GM19025 (cell line): ENCODE results near the gene NPAS3.

Source experiments
- ATAC-seq: cut with Tn5 transposase; IDR thresholded peaks from one replicate; pipeline ENCODE4 v1.9.1; 2021; ENCODE audit warnings: mild to moderate bottlenecking, low read depth, moderate library complexity; ENCODE audit not compliant: unreplicated experiment

The NPAS3 gene

DNA sequence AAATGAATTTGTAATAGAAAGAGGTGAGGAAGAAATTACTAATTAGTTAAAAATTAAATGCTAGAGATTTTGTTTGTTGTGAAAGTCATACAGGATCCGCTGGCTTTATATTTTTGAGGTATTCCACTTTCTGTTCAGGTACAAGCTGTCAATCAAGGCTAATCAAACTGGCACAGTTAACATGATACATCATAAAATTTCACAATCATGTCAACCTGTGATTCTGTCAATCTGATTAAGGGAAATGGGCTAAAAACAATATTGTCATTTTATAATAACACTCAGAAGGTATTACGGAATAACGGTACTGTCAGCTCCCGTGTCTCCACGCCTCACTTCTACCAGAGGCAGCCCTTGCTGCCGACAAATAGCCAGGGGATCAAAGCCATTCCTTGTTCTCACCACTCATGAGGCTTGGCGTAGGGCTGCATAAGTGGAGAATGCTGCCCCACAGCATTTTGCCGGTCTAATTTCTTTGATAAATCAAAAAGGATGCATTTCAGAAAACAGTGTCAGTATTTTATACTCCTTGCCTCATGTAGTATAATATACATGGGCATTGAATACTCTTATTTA, 352.9 kb downstream of the NPAS3 start:
- no peak for ATAC-seq

DNA sequence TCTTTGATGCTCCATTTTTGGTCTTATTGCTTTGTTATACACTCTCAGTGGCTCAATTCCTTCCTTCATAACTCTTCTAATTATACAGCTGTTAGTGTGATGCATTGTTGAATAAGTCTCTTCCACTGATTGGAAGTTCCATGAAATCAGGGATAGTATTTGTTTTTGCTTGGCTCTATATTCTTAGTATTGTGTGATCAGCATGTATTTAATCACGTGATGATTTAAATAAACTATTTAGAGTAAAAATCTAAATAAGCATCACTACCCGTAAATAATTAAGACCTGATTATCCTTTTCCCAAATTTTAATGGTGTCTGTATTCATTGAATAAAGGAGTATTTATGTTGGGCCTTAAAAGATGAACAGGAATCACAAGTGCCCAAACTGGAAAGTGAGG, 355.7 kb downstream of the NPAS3 start:
- ATAC-seq: no peak

DNA sequence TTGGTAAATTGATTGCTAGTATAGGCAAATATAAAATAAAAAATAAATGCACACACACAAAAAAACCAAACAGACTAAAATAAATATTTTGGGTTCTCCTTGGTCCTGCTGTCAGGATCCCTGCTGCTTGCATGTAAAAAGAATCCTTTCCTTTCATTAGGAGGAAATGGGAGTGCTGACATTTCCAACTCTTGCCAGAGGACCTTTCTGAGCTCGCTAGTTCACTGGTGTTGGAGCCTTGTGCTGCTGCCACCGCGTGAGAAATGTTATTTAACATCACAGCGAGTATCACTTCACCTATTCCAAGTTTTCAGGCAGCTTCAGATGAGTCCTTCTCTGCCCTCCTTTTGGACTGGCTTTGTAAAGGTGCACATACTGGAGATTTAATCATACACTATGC, 358.9 kb downstream of the NPAS3 start:
- ATAC-seq: no peak

DNA sequence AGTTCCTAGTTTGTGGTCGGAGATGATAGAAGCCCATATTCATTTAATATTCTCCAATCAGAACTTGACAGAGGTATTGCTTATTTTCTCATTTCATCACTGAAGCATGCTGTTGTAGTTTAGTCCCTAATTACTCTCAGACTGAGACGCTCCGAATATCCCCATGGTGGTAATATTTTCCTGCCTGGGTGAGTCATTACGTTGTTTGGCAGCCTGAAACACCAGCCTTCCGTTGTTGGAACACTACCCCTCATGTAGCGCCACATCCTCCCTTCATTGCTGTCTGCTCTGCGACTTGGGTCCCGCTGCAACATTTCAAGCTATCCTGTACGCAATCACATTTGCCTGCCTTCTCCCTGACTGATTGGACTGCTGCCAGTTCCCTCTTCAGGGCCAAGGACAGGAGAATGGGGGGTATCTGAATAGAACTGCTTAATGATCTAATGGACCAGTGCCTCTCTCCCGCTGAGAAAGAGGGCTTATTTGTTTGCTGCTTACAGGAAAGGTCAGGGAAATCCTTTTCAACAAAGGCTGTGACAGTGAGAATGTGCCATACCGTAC, 369.1 kb downstream of the NPAS3 start:
- ATAC-seq: no peak

DNA sequence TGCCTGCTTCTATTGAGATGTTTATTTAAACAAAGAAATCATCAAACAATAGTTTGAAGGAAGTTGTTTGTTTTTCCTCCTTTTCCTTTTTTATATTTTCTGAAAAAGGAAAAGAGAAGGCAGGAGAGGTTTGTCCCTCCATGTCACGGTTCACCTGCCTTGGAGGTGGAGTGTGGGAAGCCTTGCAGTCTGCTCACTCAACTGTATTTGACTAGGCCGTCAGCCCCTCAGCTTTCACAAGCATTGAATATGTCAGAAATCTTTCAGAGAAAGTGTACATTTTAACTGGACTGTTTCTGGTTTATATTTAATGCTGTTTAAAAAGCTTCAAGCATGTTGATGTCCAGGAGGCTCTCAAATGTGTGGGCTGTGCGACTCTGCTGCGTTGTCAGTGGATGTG, 370.4 kb downstream of the NPAS3 start:
- no peak for ATAC-seq

DNA sequence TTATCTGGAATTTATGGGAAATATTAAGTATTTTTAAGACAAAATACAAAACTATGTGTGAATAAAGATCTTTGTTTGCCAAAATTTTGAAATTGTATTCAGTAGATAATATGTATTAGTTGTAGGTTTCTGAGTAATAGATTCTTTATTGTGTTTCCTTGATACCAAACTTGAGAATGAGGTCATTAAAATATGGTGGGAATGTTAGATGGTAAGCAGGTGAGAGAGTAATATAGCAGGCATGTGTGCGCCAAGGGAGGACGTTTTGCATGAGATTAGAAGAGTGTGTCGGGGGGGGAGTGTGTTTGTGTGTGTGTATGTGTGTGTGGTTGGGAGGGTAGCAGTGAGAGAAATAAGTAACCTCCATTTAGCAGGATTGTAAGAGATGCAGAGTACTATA, 376.5 kb downstream of the NPAS3 start:
- no peak for ATAC-seq

DNA sequence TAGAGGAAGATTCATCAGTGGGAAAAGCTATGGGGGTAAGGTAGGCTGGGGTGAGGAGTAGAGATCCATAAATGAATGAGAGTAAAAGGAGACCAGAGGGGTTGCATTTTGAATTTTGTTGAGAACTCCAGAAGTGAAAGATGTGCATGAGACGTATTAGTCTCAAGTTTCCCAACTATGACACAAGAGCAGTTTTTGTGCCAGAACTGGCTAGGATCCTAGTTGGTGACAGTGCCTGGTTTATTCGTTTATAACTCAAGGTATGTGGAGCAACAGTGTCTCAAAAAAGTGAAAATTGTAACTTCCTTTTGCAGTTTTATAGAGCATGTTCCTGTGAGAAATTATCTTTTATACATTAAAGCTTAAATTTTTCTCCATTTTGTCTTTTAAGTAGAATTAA, 377.0 kb downstream of the NPAS3 start:
- no peak for ATAC-seq

DNA sequence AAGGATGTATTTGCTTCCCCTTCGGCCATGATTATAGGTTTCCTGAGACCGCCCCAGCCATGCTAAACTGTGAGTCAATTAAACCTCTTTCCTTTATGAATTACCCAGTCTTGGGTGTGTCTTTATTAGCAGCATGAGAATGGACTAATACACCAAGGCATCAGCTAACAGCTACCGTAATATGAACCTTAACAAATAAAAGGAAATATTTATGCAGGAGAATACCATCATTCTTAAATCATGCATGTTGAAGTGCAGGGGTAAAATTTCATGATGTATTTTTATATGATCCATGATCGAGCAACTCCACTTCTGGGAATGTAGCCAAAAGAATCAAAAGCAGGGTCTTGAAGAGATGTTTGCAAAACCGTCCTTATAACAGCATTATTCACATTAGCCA, 379.0 kb downstream of the NPAS3 start:
- no peak for ATAC-seq

DNA sequence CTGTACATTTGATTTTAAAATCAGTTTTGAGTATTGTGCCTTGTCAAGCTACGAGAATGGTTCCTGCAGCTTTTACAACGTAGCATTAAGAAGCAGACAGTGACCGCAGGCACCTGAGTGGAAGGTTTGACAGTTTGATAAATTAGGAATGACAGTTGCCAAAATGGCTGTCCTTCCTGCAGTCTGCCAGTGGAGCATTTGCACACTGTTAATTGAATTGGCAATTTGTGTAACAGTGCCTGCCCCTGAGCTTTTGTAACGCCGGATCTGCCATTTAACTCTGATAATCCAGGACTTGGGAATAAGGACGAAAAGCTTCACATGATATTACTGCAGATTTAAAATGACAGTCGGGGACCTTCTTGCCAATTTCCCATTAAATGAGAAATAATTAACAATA, 385.3 kb downstream of the NPAS3 start:
- no peak for ATAC-seq

DNA sequence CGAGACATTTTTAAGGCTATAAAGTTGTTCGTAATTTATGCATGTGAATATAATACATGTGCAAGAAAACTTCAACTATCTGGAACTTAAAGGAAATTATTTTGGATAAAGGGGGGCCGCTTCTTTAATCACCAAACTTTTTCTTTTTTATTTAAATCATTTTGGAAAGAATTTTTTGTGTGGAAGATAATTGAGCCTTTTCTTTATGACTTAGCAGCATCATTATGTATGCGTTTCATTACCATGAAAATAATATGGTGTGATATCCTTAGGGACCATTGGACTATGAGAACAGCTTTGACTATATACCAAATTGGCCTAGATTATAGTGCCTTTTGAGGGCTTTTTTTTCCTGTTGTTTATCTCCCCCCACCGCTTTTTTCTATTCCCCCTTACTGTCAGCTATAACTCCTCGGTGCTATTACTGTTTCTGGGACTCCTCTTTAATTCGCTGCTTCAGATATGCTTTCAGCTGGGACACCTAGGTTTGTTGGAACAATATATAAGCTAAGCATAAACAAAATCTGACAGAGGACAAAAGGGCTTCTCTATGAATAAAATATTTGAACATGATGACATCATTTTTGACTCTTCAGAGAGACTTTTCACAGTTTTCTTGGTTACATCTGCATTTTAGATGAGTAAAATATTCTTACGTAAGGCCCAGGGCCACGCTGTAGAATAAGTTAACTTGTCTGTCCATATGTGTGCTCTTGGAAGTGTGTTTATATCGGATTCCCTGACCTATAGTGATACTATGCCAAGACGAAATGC, 392.7 kb downstream of the NPAS3 start:
- no peak for ATAC-seq

DNA sequence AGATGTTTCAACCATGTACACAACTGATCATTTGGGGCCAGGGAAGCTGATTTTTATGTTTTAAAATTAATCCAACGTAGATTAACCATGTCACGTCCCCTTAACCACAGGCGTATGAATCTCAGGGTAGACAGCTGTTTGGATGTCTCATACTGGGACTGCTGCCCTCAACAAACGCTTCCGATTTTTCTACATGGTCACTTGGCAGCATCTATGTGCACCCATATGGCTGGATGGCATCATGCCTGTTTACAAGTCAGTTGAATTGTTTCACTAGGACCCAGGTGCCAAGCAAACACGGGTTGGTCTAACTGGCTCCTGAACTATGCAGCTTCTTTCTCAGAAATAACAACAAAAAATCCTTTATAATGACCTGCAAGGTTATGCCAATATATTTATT, 393.8 kb downstream of the NPAS3 start:
- no peak for ATAC-seq

DNA sequence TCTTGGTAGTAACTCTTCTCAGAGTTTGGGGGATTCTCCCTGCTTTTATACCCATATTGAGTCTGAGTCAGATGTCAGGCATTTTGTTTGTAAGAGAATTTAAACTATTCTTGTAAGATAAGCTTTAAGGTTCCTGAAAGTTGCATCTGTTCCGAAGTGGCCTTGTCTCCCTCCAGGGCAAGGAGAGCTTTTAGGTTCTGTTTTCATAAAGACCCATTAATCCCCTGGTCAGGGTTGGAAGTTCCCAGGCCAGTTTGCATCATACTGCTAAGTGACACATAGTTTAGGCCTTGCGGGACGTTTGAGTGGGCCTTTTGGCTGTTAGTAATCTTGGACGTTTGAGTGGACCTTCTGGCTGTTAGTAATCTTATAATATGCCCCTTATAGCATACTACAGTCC, 396.7 kb downstream of the NPAS3 start:
- ATAC-seq: no peak

DNA sequence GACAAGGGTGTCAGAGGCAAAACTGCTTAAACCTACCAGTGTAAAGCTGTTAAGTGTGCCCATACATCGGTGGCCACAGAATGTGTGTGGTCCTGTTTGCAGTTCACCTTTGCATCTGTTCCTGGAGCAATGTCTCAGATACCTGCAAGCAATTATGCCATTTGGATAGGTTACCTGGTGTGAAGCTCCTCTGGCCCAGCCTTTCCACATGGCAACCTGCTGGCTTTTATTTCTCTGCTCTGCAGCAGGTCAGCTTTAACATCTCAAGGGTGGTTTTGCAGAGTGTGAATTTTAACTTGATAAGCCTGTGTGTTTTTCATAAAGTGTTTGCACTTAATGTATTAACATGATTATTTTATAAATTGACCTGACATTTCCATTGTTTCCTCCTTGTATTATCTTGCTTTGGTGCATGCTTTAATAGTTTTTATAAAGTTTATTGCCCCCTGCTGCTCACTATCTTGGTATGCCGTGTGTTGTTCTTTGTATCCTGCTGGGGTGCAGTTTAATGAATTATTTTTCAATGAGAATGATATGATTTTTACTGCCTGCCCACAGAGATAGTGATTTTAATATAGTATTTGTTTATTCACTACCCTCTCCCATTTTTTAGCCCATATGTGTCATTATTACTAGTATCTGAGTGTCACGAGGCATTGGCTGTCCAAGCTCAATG, 403.8 kb downstream of the NPAS3 start:
- ATAC-seq: no peak

DNA sequence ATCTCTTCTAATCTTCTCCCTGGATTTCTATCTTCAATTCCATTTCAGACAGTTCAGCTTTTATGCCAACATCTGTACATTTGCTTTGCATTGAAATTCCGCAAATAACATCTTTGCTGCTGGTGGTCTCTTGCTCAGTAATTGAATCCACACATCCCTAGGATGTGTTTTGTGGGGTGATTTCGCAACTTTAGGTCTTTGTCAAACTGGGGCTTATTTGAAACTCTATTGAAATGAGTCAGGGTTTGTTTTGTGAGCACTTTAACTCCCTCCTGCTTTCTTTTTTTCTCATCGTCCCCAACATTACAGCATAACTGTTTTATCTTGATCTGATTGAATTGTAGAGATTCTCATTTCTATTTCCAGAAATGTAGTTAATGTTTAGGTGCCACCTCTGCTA, 404.3 kb downstream of the NPAS3 start:
- ATAC-seq: no peak

DNA sequence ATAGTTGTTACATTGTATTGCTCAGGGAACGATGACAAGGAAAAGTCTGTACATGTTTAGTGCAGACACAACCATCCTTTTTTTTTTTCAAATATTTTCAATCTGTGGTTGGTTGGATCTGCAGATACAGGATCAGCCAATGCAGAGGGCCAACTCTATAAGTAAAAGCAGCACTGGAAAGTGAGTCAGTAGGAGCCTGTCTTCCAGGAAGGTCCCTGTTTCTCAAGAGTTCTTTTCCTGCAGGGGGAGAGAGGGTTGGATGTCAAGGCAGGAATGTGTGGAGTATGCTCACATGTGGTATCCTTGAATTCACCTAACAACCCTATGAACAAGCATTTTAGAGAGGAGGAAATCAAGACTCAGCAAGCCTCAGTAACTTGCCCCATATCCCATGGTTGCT, 409.1 kb downstream of the NPAS3 start:
- no peak for ATAC-seq

DNA sequence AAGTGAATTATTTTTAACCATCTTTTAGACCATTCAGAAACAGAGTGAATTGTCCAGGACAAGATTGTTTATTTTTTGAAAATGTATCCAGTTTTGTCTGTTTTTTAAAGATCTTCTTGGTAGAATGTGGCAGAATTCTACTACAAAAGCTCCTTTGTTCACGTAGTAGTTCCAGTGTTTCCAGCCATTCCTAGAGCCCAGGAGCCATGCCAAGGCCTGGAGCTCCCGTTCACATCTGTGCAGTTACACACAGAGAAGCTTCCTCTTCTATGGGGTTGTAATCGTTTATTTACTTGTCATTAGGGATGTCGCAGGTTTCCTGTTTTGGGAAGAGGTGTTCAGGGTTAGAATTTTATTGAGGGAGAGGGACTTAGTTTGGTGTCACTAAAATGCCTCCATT, 409.8 kb downstream of the NPAS3 start:
- no peak for ATAC-seq

DNA sequence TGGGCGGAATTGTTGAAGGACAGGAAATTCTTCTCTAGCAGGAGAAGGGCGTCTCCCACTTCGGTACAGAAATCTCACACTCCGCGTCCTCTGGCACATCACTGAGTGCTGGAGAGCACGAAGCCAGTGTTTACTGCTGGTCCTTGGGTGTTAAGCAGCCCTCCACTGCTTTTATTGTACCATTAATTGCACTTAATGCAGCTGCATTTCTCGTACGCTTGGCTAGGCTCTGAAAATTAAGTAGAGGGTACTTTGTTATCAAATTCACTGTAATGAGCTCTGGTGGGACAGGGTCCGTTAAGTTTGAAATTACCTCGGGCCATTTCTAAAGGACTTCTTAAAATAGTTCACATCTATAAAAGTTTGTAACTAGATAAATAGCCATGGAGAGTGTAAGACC, 411.2 kb downstream of the NPAS3 start:
- no peak for ATAC-seq

DNA sequence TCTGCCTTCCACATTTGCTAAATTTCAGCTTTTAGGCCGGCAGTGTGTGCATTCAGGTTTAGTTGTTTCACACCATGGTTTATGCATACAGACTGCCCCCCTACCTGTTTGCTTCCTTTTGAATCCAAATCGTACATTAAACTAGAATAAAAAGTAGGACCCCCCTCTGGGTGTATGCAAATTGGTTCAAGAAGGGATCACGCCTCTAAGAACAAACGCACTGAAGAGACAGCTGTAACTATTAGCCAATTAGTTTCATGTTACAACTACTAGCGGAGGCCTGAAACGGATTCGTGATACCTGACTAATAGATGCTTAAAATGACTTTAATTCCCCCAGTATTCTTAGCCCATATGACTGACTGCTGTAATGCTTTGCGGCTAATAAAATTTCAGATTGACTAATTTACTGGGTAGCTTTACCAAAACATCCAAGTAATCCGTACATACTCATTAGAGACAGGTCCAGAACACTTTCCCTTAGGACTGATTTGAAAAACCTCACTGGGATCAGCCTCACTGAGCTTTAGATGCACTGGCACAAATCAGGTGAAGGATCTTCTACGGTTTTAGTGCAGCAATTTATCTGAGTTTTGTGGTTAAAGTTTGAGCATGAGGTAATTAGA, 411.8 kb downstream of the NPAS3 start:
- no peak for ATAC-seq

DNA sequence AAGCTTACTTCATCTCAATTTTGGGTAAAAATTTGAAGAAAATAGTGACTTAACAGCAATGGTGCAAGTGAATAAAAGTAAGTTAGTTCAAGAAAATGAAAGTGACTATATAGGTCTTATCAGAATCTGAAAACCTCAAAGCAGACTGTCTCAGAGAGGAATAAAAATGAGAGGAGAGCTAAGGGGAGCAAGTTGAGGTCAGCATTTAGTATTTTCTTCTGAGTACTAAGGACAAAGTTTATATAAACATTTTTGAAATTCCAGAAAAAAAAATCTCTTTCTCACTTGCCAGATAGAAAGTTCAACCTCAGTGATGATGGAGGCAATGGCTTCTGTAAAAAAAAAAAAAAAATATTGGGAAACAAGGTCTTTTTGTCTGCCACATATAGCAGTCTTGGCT, 414.1 kb downstream of the NPAS3 start:
- no peak for ATAC-seq

DNA sequence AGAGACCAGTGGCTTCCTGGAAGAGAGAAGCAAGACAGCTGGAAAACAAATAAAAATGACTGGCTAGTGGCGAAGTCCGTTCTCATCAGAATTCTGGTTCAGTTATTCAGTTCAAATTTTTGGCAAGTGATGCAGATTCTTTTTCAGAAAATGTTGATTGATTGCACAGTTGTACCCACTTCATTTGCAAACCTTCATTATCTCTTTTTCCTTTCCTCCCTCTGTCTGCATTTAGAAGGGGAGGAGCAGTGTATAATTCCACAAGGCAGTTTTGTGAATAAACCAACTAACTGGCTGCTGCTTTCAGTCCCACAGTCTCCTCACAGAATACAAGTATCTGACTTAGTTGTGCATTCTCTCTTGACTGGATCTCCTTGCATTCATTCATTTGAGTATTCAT, 417.5 kb downstream of the NPAS3 start:
- no peak for ATAC-seq
